ENCODE data around the gene OR8S1.

GRCh38 chr12:48482930-48483329, 42.5 kb upstream of the OR8S1 start:
- TF ChIP-seq CTCF (conservative IDR thresholded peaks at IDR 0.05; ENCODE audit: low read depth, low read length) (no peak), EZH2 (IDR thresholded peaks at IDR 0.05; ENCODE audit: low read length, unreplicated experiment) (no peak), EZH2phosphoT487 (IDR thresholded peaks at IDR 0.05; ENCODE audit: borderline replicate concordance, low read length) (no peak)
